ENCODE measurements around the gene TEAD1.
"Not testable (repeated sequence)": the region's sequence is repeated elsewhere in the genome, so short reads cannot be mapped to it uniquely, and the experiment has no call there.

Gene TEAD1

DNA sequence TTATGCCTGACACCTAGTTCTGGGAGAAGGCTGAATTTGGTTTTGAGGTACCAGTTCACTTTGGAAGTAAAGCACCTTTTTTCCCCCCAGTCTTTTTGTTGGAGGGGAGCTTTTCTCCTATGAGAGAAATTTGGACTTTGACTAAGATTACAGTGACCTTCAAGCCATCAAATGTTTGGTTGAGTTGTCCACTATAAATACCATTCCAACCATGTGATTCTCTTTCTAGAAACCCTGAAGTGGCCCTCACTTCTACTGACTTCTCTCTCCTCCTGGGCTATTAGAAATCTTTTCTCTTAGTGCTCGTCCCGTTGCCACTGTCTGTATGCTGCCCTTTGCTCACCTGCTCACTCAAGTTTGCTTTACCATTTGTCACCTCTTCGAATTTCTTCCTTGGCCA, 82.6 kb downstream of the TEAD1 start:
- H3K4me1 Mint-ChIP-seq: peaks cover 45% of the 10 kb centered on the region
- H3K36me3 Mint-ChIP-seq (ENCODE audit: low read depth): no peaks in the 10 kb centered on the region
- no peaks in the 10 kb centered on the region for H3K9me3 Mint-ChIP-seq
- H3K27ac Mint-ChIP-seq: peak overlapping the region in 1 of 3 experiments; percentile 3
- TF ChIP-seq, protein P1, sequence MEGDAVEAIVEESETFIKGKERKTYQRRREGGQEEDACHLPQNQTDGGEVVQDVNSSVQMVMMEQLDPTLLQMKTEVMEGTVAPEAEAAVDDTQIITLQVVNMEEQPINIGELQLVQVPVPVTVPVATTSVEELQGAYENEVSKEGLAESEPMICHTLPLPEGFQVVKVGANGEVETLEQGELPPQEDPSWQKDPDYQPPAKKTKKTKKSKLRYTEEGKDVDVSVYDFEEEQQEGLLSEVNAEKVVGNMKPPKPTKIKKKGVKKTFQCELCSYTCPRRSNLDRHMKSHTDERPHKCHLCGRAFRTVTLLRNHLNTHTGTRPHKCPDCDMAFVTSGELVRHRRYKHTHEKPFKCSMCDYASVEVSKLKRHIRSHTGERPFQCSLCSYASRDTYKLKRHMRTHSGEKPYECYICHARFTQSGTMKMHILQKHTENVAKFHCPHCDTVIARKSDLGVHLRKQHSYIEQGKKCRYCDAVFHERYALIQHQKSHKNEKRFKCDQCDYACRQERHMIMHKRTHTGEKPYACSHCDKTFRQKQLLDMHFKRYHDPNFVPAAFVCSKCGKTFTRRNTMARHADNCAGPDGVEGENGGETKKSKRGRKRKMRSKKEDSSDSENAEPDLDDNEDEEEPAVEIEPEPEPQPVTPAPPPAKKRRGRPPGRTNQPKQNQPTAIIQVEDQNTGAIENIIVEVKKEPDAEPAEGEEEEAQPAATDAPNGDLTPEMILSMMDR (IDR thresholded peaks at IDR 0.05; ENCODE audit: unreplicated experiment in 3 of 3): no peak
- no peak overlapping the region for H3K4me3 Mint-ChIP-seq
- no peaks in the 10 kb centered on the region for H3K27me3 Mint-ChIP-seq (ENCODE audit: low read depth)

- Mint-ChIP-seq H3K9me3 (no peaks in the 10 kb centered on the region), H3K36me3 (ENCODE audit: low read depth) (no peaks in the 10 kb centered on the region), H3K27me3 (ENCODE audit: low read depth) (no peaks in the 10 kb centered on the region), H3K4me1 (peaks cover 51% of the 10 kb centered on the region), H3K27ac (no peak overlapping the region), H3K4me3 (no peak overlapping the region)
- TF ChIP-seq, protein P1 (IDR thresholded peaks at IDR 0.05; ENCODE audit: unreplicated experiment in 3 of 3): no peak
Observed at GRCh38 chr11:12757416-12757815, 83.2 kb downstream of the TEAD1 start.

GRCh38 chr11:12758117-12758516, 83.9 kb downstream of the TEAD1 start:
- H3K27ac Mint-ChIP-seq; H3K36me3 Mint-ChIP-seq (ENCODE audit: low read depth); H3K27me3 Mint-ChIP-seq (ENCODE audit: low read depth); H3K4me3 Mint-ChIP-seq; H3K9me3 Mint-ChIP-seq: not testable (repeated sequence)
- H3K4me1 Mint-ChIP-seq: peaks cover 58% of the 10 kb centered on the region

- Mint-ChIP-seq H3K4me3 (no peak overlapping the region), H3K27ac (peak overlapping the region; percentile 48 to 82 (median 66)), H3K4me1 (peaks cover 67% of the 10 kb centered on the region), H3K27me3 (ENCODE audit: low read depth) (no peaks in the 10 kb centered on the region), H3K36me3 (ENCODE audit: low read depth) (peaks cover 17% of the 10 kb centered on the region), H3K9me3 (no peaks in the 10 kb centered on the region)
- TF ChIP-seq, protein P1 (IDR thresholded peaks at IDR 0.05; ENCODE audit: unreplicated experiment in 3 of 3): peak; percentile 32 to 41 (median 38)
Observed at GRCh38 chr11:12761029-12761428, 86.8 kb downstream of the TEAD1 start.

GRCh38 chr11:12762278-12762677, 88.1 kb downstream of the TEAD1 start:
- TF ChIP-seq, protein P1 (IDR thresholded peaks at IDR 0.05; ENCODE audit: unreplicated experiment in 3 of 3): no peak
- Mint-ChIP-seq H3K9me3 (no peaks in the 10 kb centered on the region), H3K27ac (peak overlapping the region; percentile 62 to 82 (median 66)), H3K4me1 (peaks cover 64% of the 10 kb centered on the region), H3K27me3 (ENCODE audit: low read depth) (no peaks in the 10 kb centered on the region), H3K4me3 (no peak overlapping the region), H3K36me3 (ENCODE audit: low read depth) (peaks cover 25% of the 10 kb centered on the region)

DNA sequence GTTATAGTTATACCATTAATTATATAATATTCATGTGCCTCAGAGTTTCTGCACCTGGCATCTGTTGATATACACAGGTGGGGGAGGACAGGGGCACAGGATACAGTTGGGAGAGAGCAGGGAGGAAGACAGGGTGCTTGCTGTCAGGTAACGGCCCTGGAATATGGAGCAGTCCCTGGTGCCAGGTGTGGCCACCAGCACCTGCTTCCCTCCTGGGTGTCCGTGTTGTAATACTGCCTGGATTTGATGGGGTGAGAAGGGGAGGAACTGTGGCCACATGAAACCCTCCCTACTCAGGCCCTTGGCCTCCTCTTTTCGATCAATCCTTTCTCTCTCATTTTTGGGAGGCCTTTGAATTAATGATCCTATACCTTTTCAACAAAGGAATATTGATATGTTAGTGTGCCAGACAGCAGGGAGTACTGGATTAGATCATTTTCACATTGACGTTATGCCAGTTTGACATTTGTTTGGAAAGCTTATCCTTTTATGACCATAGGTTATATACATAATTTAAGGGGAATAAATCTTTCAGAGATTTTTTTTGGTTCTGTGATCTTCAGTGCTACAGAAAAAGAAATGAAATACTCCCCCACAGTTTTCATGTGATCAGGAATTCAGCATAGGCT, 88.6 kb downstream of the TEAD1 start:
- Mint-ChIP-seq H3K27ac (peak overlapping the region; percentile 15 to 82 (median 66)), H3K4me1 (peaks cover 63% of the 10 kb centered on the region), H3K27me3 (ENCODE audit: low read depth) (no peaks in the 10 kb centered on the region), H3K4me3 (no peak overlapping the region), H3K9me3 (no peaks in the 10 kb centered on the region), H3K36me3 (ENCODE audit: low read depth) (peaks cover 30% of the 10 kb centered on the region)
- TF ChIP-seq, protein P1 (IDR thresholded peaks at IDR 0.05; ENCODE audit: unreplicated experiment in 3 of 3): no peak

All from nephron (organoid).